Sigmoid colon (tissue), 4 donors: ENCODE results near the gene RNU7-1.

Experiments used
- POLR2A ChIP-seq, 2 donors: fragments of 450-650 bp; IDR thresholded peaks; one replicate each; pipeline ENCODE4 v1.6.1; 2016; ENCODE audit warnings: antibody characterized with exemption in 2 of 2, mild to moderate bottlenecking in 2 of 2, moderate library complexity in 2 of 2
- POLR2AphosphoS5 ChIP-seq, 4 donors: sonication (generic); formaldehyde crosslinking; IDR thresholded peaks; one replicate each; pipeline ENCODE4 v1.6.1; 2017; ENCODE audit warnings: antibody characterized with exemption in 4 of 4
- TF ChIP-seq, protein P1 (sequence below), 4 experiments: fragments of 450-650 bp in 3 of 4; fragments of 200-600 bp in 1 of 4; IDR thresholded peaks; one replicate each; pipeline ENCODE4 v1.5.1; 2016 to 2019; ENCODE audit warnings: antibody characterized with exemption in 4 of 4, mild to moderate bottlenecking in 3 of 4, moderate library complexity in 2 of 4

DNA sequence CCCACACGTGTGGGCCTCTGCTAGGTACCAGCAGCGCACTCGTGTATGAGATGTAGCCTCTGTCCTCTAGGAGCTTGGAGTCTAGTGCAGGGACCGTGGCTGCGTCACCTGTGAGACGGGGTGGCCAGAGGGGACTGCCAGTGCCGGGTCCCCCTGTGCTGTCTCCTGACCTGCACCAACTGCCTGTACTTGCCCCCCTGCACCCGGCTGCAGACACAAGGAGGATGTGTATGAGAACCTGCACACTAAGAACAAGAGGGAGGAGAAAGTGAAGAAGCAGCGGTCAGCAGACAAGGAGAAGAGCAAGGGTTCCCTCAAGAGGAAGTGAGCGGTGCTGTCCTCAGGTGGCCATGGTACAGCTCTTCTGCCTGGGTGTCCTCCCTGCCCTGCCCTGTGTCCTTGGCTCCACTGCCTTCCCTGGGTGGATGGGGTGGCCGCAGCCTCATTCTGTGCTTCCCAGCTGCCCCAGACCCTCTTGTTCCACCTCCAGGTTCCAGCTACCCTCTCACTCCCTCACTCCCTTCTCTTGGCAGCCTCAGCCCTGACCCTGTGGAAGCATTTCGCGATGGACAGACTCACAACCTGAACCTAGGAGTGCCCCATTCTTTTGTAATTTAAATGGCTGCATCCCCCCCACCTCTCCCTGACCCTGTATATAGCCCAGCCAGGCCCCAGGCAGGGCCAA is 17.1 kb downstream of the RNU7-1 start:
- TF ChIP-seq, protein P1, sequence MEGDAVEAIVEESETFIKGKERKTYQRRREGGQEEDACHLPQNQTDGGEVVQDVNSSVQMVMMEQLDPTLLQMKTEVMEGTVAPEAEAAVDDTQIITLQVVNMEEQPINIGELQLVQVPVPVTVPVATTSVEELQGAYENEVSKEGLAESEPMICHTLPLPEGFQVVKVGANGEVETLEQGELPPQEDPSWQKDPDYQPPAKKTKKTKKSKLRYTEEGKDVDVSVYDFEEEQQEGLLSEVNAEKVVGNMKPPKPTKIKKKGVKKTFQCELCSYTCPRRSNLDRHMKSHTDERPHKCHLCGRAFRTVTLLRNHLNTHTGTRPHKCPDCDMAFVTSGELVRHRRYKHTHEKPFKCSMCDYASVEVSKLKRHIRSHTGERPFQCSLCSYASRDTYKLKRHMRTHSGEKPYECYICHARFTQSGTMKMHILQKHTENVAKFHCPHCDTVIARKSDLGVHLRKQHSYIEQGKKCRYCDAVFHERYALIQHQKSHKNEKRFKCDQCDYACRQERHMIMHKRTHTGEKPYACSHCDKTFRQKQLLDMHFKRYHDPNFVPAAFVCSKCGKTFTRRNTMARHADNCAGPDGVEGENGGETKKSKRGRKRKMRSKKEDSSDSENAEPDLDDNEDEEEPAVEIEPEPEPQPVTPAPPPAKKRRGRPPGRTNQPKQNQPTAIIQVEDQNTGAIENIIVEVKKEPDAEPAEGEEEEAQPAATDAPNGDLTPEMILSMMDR (IDR thresholded peaks at IDR 0.05) = no peak
- no peak for TF ChIP-seq POLR2AphosphoS5 (IDR thresholded peaks at IDR 0.05)
- no peak for TF ChIP-seq POLR2A (IDR thresholded peaks at IDR 0.05)
